Upper lobe of left lung (tissue), 4 donors: ENCODE results near the gene TMEM51.

ENCODE experiments used
- CTCF ChIP-seq, 6 experiments: fragments of 450-650 bp in 4 of 6; fragments of 200-600 bp in 2 of 6; sonication (generic) in 2 of 6; IDR thresholded peaks; one replicate each; pipeline ENCODE4 v1.5.1; 2016 to 2019; ENCODE audit warnings: antibody characterized with exemption in 6 of 6
- EP300 ChIP-seq, 4 donors: sonication (generic); formaldehyde crosslinking; IDR thresholded peaks; one replicate each; pipeline ENCODE4 v1.5.1; 2017; ENCODE audit warnings: antibody characterized with exemption in 4 of 4, control low read depth in 2 of 4
- POLR2A ChIP-seq, 4 donors: fragments of 450-650 bp; IDR thresholded peaks; one replicate each; pipeline ENCODE4 v1.5.1; 2016 to 2017; ENCODE audit warnings: antibody characterized with exemption in 4 of 4, mild to moderate bottlenecking in 2 of 4
- POLR2AphosphoS5 ChIP-seq, 2 donors: sonication (generic); formaldehyde crosslinking; IDR thresholded peaks; one replicate each; pipeline ENCODE4 v1.5.1; 2017; ENCODE audit warnings: antibody characterized with exemption in 2 of 2

DNA sequence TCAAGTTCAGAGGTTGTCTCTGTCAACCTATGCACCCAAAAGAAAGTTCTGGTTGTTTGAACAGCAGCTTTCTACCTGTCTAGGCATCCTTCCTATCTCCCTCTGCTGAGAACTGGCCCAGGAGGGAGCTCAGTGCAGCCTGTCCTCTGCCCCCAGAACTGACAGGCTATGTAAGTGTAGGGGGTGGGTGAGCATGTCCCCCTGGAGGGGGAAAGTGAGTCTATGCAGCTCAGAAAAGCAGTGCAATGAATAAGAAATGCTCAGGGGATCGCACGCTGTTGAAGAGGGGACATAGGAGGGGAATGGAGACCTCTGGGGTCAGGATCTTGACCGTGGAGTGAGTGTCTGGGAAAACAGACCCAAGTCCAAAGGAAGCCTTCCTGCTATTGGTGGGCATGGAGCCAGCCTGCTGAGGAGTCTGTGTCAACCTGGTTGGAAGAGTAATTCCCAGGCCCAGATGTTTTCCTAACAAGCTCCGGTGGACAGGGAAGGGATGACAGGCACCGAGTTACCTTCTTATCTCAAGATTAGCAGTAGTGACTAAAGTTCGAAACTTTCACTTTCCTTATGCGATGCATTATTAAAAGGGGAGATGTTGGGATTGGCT lies 67.4 kb downstream of the TMEM51 start:
- TF ChIP-seq EP300 (IDR thresholded peaks at IDR 0.05) (no peak), CTCF (IDR thresholded peaks at IDR 0.05) (no peak), POLR2AphosphoS5 (IDR thresholded peaks at IDR 0.05) (no peak), POLR2A (IDR thresholded peaks at IDR 0.05) (no peak)
